Left ventricle myocardium inferior (tissue), 1 donor: ENCODE data around the gene CCDC51. TPM values are rescaled to one million over a fixed set of nuclear protein-coding genes. Genes with fewer than 3 reads are reported as not detected.

Experiments used
- DNase-seq: peaks from one replicate; pipeline ENCODE4 v3.0.0-alpha.2; 2020
- H3K27ac ChIP-seq: fragments of 200-600 bp; replicated peaks from 2 replicates; pipeline ENCODE4 v1.8.0; 2021
- H3K27me3 ChIP-seq: fragments of 200-600 bp; 2 replicates; pipeline ENCODE4 v1.8.0; 2021; ENCODE audit warnings: low read depth
- H3K36me3 ChIP-seq: fragments of 200-600 bp; 2 replicates; pipeline ENCODE4 v1.8.0; 2021
- H3K4me1 ChIP-seq: fragments of 200-600 bp; 2 replicates; pipeline ENCODE4 v1.8.0; 2021
- H3K4me3 ChIP-seq: fragments of 200-600 bp; 2 replicates; pipeline ENCODE4 v1.8.0; 2021; ENCODE audit warnings: mild to moderate bottlenecking, moderate library complexity
- H3K9me3 ChIP-seq: fragments of 200-600 bp; replicated peaks from 2 replicates; pipeline ENCODE4 v1.8.0; 2021
- intact Hi-C: fragments of 100-400 bp; cut with micrococcal nuclease; formaldehyde crosslinking; loops from one replicate; pipeline ENCODE4 v1.11.0; 2022
- total RNA-seq: library from RNA; stranded (reverse); fragmentation: NEBNext Ultra II Directional; extraction: Animal tissue kit (Norgen Biotek cat#: 25700); gene quantifications from one replicate; pipeline ENCODE4 v1.2.1, GENCODE V29; 2021
- TF ChIP-seq, protein P1 (sequence below): fragments of 200-600 bp; IDR thresholded peaks from 2 replicates; pipeline ENCODE4 v1.8.0; 2021; ENCODE audit warnings: antibody characterized with exemption, mild to moderate bottlenecking, borderline replicate concordance
- donor health status: DM: no; HTN: yes; CAD: no; lungs with severe emphysema.

CCDC51 gene
- total RNA-seq, 1 donor from 2014 or later: 13.9 TPM

- Histone ChIP-seq H3K4me1 (peaks cover 73% of the 10 kb centered on the region), H3K36me3 (peaks cover 16% of the 10 kb centered on the region)
- intact Hi-C loops: no loop called here
These were observed 33.2 kb upstream of the CCDC51 start for GRCh38 chr3:48472923-48473616.

DNA sequence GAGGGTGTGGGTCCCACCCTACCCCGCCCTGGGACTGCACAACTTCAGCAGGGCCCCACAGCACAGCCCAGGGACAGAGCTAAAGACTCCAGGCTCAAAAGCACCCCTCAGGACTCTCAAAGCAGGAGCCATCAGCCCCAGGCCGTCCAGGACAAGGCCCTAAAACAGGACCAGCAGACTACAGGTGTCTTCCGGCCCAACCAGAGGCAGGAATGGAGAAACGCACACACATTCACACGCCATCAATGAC lies 32.7 kb upstream of the CCDC51 start:
- Histone ChIP-seq H3K36me3 (peaks cover 21% of the 10 kb centered on the region), H3K27me3 (no peaks in the 10 kb centered on the region), H3K4me1 (peaks cover 73% of the 10 kb centered on the region), H3K27ac (peak overlapping the region; percentile 99), H3K9me3 (no peaks in the 10 kb centered on the region), H3K4me3 (peak overlapping the region; percentile 85)
- TF ChIP-seq, protein P1, sequence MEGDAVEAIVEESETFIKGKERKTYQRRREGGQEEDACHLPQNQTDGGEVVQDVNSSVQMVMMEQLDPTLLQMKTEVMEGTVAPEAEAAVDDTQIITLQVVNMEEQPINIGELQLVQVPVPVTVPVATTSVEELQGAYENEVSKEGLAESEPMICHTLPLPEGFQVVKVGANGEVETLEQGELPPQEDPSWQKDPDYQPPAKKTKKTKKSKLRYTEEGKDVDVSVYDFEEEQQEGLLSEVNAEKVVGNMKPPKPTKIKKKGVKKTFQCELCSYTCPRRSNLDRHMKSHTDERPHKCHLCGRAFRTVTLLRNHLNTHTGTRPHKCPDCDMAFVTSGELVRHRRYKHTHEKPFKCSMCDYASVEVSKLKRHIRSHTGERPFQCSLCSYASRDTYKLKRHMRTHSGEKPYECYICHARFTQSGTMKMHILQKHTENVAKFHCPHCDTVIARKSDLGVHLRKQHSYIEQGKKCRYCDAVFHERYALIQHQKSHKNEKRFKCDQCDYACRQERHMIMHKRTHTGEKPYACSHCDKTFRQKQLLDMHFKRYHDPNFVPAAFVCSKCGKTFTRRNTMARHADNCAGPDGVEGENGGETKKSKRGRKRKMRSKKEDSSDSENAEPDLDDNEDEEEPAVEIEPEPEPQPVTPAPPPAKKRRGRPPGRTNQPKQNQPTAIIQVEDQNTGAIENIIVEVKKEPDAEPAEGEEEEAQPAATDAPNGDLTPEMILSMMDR: no peak
- intact Hi-C loops: no loop called here
- DNase-seq: no peak

More at GRCh38 chr3:48472923-48473616, 33.2 kb upstream of the CCDC51 start:
- peak; percentile 91 for DNase-seq
- TF ChIP-seq, protein P1: peak; percentile 58
- Histone ChIP-seq H3K27me3 (no peaks in the 10 kb centered on the region), H3K9me3 (no peaks in the 10 kb centered on the region), H3K27ac (peak overlapping the region; percentile 99), H3K4me3 (peak overlapping the region; percentile 85)

DNA sequence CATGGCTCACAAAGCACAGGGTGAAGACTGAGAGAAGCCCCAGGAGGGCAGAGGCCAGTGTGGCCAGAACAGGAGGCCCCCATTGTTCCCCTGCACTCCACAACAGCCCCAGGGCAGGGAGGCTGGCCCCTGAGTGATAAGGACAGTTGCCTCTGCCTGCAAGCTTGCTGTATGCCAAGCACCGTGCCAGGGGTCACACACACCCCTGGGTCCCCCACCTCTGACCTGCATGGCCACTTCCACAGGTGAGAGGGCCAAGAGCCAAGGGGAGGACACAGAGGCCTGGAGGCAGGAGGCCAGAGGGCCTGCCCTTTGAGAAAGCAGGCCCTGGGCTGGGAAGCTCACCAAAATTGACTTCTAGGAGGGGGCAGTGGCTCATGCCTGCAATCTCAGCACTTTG lies 30.4 kb upstream of the CCDC51 start:
- Histone ChIP-seq H3K36me3 (peaks cover 27% of the 10 kb centered on the region), H3K27ac (peak overlapping the region; percentile 99), H3K27me3 (no peaks in the 10 kb centered on the region), H3K9me3 (no peaks in the 10 kb centered on the region), H3K4me1 (peaks cover 86% of the 10 kb centered on the region), H3K4me3 (peak overlapping the region; percentile 85)
- intact Hi-C loops: no loop called here
- no peak for DNase-seq
- TF ChIP-seq, protein P1: no peak

DNA sequence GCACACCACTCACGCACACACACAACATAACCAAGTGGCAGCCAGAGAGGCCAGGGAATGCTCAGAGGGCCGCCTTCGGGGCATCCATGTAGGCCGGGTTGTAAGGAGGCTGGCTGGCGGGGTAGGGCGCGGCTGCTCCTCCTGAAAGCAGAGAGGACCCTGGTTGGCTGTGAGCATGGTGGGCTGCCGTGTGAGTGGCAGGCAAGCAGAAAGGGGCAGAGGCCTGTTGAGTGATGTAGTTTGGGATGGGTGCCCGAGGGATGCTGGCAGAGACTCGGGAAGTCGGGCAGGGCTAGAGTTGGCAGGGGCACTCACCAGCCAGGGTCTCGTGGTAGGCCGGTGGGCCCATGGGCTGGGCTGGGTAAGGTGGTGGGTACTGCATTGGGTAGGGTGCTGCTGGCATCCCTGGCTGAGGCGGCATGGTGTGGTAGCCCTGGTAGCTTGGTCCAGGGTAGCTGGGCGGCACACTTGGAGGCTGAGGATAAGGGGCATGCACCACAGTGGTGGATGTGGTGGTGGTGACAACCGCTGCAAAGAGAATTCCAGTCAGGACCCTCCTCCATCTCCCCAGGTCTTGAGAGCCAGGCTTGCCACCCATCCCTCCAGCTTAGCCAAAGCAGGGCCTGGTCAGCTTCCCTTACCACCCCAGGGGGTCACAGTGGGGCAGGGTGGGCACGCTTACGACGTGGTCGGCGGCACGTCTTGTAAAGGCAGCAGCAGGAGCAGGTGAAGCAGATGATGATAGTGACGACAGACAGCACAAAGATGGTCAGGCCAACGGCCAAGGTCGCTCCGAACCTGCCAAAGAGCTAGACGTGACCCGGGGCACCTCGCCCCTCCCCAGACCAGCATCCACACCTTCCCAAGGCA lies 29.4 kb upstream of the CCDC51 start:
- peaks cover 27% of the 10 kb centered on the region for H3K36me3 ChIP-seq
- no peaks in the 10 kb centered on the region for H3K9me3 ChIP-seq
- no peaks in the 10 kb centered on the region for H3K27me3 ChIP-seq
- TF ChIP-seq, protein P1: no peak
- intact Hi-C loops: loop anchor here (10.0 kb wide), 1 partner anchor 76 kb away; no protein-coding TSS in a partner anchor
- peak overlapping the region; percentile 85 for H3K4me3 ChIP-seq
- no peak for DNase-seq
- peaks cover 95% of the 10 kb centered on the region for H3K4me1 ChIP-seq
- H3K27ac ChIP-seq: peak overlapping the region; percentile 99

- peaks cover 90% of the 10 kb centered on the region for H3K4me1 ChIP-seq
- DNase-seq: no peak
- peak overlapping the region; percentile 99 for H3K27ac ChIP-seq
- no peaks in the 10 kb centered on the region for H3K27me3 ChIP-seq
- H3K9me3 ChIP-seq: no peaks in the 10 kb centered on the region
- TF ChIP-seq, protein P1: no peak
- intact Hi-C loops: loop anchor here (10.0 kb wide), 1 partner anchor 76 kb away; no protein-coding TSS in a partner anchor
- H3K36me3 ChIP-seq: peaks cover 27% of the 10 kb centered on the region
- H3K4me3 ChIP-seq: peak overlapping the region; percentile 85
These were observed 28.4 kb upstream of the CCDC51 start for GRCh38 chr3:48468329-48468731.
